NCI-H82 (cell line): ENCODE measurements around the gene RTBDN.

Experiments used
- DNase-seq: peaks from one replicate; lab custom pipeline; 2025; lab: John Stamatoyannopoulos, UW

The RTBDN gene

DNA sequence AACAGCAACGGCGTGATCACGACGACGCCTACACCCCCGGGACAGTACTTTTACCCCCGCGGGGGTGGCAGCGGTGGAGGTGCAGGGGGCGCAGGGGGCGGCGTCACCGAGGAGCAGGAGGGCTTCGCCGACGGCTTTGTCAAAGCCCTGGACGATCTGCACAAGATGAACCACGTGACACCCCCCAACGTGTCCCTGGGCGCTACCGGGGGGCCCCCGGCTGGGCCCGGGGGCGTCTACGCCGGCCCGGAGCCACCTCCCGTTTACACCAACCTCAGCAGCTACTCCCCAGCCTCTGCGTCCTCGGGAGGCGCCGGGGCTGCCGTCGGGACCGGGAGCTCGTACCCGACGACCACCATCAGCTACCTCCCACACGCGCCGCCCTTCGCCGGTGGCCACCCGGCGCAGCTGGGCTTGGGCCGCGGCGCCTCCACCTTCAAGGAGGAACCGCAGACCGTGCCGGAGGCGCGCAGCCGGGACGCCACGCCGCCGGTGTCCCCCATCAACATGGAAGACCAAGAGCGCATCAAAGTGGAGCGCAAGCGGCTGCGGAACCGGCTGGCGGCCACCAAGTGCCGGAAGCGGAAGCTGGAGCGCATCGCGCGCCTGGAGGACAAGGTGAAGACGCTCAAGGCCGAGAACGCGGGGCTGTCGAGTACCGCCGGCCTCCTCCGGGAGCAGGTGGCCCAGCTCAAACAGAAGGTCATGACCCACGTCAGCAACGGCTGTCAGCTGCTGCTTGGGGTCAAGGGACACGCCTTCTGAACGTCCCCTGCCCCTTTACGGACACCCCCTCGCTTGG is 42.1 kb downstream of the RTBDN start:
- peak; percentile 90 for DNase-seq

- peak; percentile 99 for DNase-seq
Observed at GRCh38 chr19:12791345-12792050, 42.9 kb downstream of the RTBDN start, which contains the start of gene JUNB. TSS of gene JUNB (plus strand) at chr19:12791486. CDS start at chr19:12791772, 286 bp downstream.

- no peak for DNase-seq
Observed at GRCh38 chr19:12790628-12791344, 43.6 kb downstream of the RTBDN start.

GRCh38 chr19:12789904-12790619 is 44.3 kb downstream of the RTBDN start:
- DNase-seq, result peak; percentile 98

DNA sequence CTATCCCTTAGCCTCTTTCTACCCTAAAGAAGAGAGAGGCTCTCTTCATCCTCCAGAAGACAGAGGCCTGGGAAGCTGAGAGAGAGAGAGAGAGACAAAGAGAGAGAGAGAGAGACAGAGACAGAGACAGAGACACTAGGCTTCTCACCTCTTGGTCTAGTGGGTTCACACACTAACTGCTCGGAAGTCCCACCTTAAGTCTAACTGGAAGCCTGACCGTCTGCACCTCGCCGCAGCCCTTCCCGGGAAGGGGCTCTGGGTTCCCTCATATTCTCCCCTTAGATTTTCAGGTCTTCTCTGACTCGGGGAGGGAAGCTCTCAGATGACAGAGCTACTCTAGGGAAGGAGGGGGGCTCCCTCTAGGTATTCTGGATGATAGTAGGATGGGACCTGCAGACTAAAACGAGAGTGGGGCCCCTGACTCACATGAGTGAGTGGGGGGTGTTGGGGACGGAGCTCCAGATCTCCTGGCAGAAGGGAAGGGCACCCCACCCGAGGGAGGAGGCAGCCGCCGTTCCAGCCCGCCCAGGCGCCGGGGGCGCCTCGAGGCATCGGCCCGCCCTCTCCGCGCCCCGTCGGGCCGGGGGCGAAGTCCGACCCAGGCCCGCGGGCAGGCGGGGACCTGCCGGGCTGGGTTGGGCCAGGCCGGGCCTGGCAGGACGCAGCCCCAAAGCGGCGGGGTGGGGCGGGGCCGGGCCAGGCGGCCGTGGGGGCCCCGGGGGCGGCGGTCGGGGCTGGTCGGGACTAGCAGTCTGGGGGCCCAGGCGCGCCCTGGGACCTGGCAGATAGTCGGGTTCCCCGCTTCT is 45.1 kb downstream of the RTBDN start:
- peak; percentile 76 for DNase-seq

GRCh38 chr19:12788682-12789097 is 45.7 kb downstream of the RTBDN start:
- peak; percentile 95 for DNase-seq

- DNase-seq, result peak; percentile 89
Observed at GRCh38 chr19:12788042-12788681, 46.2 kb downstream of the RTBDN start.

GRCh38 chr19:12787458-12787857 is 46.9 kb downstream of the RTBDN start:
- DNase-seq, result no peak

GRCh38 chr19:12786952-12787351 is 47.4 kb downstream of the RTBDN start:
- DNase-seq, result no peak

- no peak for DNase-seq
Observed at GRCh38 chr19:12786141-12786870, 48.1 kb downstream of the RTBDN start.

DNA sequence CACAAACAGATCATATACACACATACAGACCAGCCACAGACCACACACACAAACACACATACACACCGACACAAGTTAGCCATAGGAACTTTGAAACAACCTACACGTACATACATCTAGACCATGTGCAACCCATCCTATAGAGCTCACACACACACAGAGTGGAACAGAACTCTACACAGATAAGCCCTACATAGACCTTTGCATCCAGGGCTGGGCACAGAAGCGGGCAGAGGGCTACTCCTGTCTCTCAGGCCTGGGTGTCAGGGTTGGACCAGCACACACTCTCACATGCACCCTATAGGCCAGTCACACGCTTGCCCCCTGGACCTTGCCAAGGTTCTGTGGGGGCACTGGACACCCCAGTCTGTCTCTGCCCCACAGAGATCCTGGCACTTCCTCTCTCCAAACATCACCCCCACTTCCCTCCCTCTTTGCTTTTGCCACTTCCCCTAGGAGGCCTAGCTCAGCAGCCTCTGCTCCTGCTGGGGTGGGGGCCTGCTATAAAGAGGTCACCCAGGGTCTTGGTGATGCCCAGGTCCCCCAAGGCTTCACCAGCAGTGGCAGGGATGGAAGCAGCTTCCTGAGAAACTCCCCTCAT is 48.8 kb downstream of the RTBDN start:
- DNase-seq, result no peak

GRCh38 chr19:12784871-12785430 is 49.4 kb downstream of the RTBDN start:
- DNase-seq, result no peak

DNA sequence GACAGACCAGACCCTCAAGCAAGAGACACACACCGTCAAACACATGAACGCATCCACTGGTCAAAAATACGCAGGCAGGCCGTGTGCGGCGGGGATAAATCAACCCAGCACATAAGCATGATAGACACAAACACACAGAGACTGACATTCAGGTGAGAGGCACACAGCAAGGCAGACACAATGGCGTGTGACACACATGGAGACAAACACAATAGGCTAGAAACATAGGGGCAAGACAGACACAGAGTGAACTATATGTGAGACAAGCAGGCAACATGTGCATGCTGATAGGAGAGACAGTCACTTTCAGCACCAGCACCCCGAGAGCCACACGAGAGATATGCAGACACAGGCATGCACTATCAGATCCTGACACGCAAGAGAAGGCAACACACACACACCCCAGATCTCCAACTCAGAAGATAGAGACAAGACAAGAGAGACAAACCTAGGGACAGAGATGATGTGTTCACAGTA is 49.9 kb downstream of the RTBDN start:
- no peak for DNase-seq

- no peak for DNase-seq
Observed at GRCh38 chr19:12783849-12784393, 50.5 kb downstream of the RTBDN start.

DNA sequence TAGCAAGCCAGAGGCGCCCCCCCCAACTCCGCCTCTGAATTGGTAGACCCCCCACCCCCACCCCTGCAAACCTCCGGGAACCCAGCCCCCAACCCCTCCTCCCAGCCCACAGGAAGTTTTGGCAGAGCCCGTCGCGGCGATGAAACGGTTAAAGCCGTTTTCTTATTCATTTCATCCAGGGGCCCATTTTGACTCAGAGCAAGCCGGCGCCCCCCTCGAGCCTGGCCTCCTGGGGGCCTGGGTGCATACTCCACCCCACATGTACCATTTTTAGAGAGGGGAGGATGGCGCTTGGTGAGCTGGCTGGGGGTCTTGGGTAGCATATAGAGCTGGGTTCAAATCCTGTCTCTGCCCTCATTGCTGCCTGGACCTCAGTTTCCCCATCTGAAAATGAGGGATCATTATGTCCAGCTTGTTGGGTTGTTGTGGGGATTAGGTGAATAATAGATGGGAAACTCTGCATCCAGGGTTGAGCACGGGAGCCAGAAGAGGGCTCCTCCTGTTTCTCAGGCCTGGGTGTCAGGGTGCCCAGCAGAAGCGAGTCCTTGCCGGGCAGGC is 51.0 kb downstream of the RTBDN start:
- DNase-seq, result no peak

GRCh38 chr19:12782424-12783290 is 51.7 kb downstream of the RTBDN start:
- DNase-seq, result peak; percentile 96

DNA sequence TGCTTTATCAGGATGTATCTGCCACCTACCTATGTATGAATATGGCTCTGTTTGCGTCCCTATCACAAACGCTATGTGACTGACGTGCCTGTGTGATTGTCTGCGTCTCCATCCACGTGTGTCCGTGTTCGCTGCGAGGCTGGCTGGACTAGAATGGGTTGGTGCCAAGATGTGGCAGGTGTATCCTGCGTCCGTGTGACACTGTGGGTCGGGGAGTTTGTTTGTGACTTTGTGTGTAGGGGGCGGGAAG is 52.3 kb downstream of the RTBDN start:
- no peak for DNase-seq
